GM18507 (cell line): ENCODE measurements around the gene SMAD3.

Source experiments
- DNase-seq: peaks from one replicate; pipeline ENCODE4 v3.0.0; 2011; ENCODE audit warnings: low read depth; ENCODE audit not compliant: insufficient read length; ENCODE audit errors: extremely low spot score
- FAIRE-seq: peaks from 2 replicates; lab custom pipeline; 2011; peaks lifted over from hg19 to GRCh38; lab: Jason Lieb, UNC

SMAD3 gene

DNA sequence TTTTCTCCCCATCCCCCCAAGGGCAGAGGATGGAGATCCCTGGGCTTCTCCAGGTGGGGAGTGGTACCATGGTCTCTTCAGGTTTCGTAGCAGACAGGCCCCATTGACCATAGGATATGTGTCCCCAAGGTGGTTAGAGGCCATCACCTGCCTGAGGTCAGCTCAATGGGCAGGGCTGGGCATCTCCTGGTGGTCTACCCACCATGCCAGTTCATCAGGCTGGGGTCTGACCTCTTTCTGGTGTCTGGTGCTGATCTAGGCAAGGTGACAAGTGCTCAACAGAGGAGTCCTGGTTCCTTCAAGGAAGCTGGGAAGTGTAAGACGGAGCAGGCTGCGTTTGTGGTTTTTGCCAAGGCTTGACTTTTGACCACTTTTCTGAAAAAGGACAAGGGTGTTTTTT, 71.4 kb downstream of the SMAD3 start:
- FAIRE-seq (no peak), DNase-seq (no peak)

DNA sequence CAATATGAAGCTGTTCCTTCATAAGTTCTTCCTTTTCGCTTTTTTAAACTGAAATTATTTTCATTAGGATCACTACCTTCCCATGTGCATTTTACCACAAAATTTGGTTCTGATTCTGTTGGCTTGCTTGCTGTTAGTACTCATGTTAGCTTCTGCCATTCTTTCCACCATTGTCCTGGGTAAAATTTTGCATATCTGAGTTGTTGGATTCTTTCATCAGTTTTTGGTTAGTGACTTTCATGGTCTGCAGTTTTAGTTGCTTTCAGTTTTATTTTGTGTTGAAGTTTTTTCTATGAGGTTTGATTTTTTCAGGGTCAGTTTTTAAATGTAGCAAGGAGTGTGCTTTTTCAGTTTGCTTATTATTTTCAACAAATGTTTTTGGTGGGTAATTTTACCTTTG, 71.9 kb downstream of the SMAD3 start:
- DNase-seq (no peak), FAIRE-seq (peak; percentile 45)

GRCh38 chr15:67137951-67138848, 72.8 kb downstream of the SMAD3 start:
- FAIRE-seq (no peak), DNase-seq (no peak)

DNA sequence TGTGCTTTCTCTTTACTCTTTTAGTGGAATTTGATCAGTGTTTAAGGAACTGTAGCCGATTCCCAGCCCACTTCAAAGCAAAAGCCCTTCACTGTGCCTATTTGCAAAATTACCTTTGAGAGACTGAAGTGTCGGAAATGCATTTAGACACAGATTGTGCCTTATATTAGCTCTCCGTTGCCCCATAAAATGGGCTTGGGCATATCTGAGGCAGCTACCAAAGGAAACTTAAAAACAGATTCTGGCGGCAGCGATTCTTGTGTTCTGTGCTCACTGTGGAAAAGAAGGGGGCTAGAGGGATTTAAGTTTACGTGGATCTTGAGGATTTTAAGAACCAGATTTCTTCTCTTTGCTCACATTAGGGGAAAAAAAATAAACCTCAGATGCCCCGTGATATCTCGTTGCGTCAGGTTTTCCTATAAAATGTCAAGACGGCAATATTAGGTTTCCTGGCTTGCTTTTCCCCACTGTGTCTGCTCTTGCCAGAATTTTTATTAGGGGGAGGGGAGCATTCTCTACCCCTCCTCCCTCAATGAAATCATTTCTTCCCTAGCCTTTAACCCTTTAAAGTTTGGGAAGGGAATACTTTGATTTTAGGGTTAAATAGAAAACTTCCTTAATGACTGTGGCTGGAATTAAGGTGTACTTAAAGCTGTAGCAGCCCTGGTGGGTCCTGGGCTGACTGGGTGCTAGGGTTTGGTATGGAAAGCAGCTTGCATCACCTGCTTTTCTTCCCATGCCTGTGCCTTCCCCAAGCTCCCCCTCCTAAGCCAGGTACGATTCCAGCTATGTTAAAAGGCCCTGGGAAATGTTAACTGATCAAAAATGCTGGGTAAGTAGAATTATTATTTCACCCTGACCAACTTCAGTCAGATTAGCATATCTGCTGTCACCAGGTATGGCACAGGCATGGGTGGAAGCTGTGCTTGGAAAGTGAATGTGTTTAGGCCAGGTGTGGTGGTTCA, 73.8 kb downstream of the SMAD3 start:
- FAIRE-seq (no peak), DNase-seq (no peak)

DNA sequence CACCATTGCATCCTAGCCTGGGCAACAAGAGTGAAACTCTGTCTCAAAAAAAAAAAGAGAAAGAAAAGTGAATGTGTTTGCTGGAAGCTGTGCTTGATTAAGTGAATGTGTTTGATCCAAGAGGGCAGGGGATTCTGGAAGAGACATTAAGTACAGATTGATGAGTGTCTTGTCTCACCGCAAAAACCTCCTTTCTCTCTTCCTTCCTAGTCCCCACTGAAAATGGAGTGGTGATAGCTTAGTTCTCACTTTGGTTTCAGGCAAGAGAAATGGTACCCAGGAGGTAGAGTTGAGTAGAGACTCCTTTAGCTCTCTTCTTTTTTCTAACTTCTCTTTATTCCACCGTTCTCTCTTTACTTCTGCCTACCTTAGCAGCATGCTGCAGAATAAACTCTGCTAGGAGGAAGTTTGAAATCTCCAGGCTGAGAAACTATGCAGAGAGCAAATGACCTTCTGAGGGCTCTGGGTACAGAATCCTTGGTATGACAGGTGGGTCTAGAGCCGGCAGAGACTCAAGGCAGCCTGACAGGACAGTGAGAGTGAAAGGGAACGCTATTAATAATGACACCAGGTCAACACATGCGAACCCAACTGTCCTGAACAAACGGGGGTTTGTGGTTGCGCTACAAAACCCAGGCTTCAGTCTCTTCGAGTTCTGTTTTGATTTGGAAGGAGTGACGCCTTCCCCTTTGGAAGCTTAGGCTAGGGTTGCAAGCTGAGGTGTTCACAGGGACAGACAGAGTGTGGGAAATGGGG, 74.9 kb downstream of the SMAD3 start:
- DNase-seq, result no peak
- FAIRE-seq, result peak; percentile 62

- no peak for DNase-seq
- FAIRE-seq, result no peak
Measured at GRCh38 chr15:67142092-67142766, 76.8 kb downstream of the SMAD3 start.

DNA sequence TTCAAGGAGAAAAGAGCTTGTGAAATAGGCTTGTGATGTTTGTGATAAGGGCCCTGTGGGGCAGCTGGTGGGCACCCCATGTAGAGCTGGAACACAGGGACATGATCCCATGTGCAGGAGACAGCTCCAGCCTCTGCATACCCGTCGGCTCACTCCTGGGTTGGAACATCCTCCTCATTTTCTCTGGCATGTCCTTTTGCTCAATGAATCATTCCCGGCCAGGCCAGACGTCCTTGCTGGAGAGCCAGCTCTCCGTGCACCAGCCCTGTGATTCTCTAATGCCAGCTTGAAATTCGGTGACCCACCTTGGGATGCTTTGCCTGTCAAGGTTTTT, 77.3 kb downstream of the SMAD3 start:
- no peak for DNase-seq

GRCh38 chr15:67143646-67144045, 78.2 kb downstream of the SMAD3 start:
- no peak for DNase-seq
- FAIRE-seq, result no peak

More for the DNA sequence above, 77.3 kb downstream of the SMAD3 start:
- FAIRE-seq, result no peak

DNA sequence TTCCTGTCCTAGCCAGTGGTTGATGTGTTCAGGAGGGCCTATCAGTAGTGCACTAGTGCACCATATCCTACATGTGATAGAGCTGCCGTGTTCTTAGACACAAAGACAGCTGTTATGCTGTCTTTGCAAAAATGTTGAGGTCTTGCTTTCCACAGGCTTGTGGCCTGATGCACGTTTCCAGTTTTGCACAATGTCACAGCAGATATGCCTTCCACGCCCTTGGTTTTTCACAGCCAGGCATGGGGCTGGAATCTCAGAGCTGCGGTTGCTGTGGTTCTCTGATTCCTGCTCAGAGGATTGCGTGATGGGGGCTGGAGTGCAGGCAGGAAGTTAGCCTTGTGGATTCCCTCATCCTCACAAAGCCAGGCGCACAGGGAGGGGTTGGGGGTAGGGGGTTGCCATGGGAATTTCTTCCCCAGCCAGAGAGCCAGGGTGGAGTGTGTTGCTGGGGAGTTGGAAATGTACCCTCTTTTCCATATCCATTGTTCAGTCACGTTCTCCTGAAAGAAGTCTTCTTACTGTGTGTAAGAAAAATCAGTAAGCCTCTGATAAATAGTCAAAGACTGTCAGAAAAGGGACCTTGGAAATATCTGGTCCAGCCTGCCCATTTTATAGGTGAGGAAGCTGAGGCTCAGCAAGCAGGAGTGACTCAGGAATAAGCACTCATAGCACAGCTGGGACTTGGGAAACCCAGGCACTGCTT, 79.4 kb downstream of the SMAD3 start:
- FAIRE-seq, result no peak

DNA sequence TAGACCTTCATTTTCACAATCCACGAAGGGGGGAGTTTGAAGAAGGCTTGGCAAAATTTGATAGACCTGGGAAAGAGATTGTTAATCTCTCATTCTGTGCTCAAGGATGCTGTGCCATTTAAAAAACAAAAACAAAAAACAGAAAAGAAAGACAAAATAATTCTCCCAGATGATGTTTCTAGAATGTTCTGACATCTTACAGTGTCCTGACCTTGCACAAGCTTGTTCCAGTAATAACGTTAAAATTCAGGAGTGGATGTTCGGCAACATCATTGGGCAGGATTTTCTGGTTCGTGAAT, 79.9 kb downstream of the SMAD3 start:
- DNase-seq (no peak), FAIRE-seq (no peak)

More for the DNA sequence above, 79.4 kb downstream of the SMAD3 start:
- no peak for DNase-seq

DNA sequence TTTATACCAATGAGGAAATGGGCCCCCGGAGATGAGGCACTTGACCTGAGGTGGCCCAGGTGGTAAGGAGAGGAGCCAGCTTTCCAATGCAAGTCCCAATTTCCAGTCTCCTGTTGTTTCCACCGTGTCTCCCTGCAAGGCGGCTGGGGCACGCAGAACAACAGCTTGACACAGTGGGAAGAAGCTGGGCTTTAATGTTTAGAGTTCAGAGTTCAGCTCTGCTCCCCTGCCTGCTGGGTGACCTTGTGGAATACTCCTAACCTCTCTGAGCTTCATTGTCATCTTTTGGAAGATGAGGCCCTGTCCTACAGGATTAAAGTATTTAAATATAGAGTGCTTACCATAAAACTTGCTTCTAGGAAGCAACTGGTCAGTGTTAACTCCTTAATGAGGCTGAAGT, 80.3 kb downstream of the SMAD3 start:
- DNase-seq (no peak), FAIRE-seq (no peak)

GRCh38 chr15:67146234-67146633, 80.8 kb downstream of the SMAD3 start:
- no peak for FAIRE-seq

DNA sequence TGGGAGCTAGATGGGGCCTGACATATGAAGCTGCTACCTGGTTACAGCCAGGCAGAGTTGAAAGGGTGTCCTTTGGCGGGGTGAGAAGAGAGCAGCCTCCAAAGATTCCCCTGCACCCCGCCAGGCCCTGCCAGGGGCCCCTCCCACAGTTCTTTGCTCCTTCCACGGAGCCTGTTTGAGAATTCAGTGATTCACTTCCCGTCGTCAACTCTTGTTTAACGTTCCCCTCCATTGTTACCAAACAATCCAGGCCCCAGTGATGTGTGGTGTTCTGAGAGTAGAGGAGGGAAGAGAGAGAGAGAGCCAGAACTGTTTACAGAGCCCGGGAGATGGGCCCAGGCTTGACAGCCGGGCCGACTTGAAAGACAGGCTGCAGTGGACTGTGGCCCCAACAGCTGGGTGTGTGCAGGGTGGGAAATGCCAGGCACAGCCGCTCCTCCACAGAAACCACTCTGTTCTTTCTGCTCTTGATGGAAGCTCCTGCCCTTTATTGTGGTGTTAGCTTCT, 81.5 kb downstream of the SMAD3 start:
- DNase-seq (no peak), FAIRE-seq (no peak)

More at GRCh38 chr15:67146234-67146633, 80.8 kb downstream of the SMAD3 start:
- no peak for DNase-seq

DNA sequence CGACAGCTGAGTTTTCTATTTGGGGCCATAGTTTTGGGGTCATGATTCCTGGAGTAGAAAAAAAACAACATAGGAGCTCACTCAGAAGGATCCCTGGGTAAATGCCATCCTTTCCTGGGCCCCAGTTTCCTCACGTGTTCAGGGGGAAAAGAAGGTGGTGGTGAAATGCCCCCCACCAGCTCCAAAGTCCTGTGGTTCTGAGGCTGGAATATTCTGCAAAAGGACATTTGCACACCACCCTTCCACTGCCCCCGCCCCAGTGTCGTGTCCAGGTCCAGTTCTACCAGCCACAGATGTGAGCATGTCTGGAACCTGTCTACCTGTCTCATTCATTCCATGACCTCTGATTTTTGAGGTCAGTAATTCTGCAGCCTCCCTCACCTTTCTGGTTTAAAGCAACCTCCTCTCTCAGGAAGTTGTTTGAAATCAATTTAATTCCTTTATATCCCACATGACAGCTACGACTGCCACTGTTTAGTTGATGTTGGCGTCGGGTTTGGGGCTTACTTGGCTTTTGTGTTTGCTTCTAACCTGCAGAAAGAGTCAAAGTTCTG, 82.1 kb downstream of the SMAD3 start:
- DNase-seq (no peak), FAIRE-seq (no peak)

- FAIRE-seq, result no peak
- DNase-seq, result no peak
Measured at GRCh38 chr15:67148196-67148701, 82.8 kb downstream of the SMAD3 start.

DNA sequence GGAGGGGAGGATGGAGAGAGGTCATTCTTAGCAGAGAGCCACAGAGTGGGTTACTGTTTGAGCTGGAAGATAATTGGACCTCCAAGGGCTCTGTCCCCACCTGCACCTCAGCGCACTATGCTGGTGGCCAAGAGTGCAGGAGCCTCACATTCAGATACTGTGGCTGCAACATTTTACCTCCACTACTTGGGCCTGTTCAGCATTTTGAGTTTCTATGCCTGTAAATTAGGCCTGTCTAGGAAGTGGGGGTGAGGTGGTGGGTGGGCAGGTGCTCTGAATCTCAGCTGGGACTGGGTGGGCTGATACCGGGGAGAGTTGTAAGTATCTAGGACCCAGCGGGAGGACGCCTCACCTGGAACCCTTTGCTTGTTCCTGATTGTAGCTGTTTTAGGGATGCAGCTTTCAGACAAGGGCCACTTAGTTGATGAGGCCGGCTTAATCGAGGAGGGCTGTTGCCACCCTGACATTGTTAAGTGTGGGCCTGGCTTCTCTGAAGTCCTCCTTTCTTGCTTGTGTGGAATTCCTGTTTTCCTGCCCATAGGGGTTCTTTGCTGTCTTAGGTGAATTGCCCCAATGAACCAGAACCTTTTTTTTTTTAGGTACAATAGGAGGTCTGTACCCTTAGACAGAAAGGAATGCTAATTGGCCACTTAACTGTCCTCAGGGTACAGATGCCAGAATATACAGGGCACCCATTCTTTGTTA, 83.8 kb downstream of the SMAD3 start:
- FAIRE-seq (no peak), DNase-seq (no peak)

DNA sequence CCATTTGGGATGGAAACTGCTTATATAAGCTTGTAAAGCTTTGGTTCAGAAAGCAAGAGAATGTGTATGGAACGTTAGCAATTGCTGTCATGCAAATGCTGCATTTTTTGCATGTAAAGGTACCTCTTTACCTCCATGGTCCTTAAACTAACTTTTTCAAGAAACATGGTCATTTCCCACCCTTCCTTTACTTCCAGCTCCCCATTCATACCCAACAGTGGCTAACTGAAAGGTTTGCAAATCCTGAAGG, 84.3 kb downstream of the SMAD3 start:
- no peak for DNase-seq

More for the DNA sequence above, 84.3 kb downstream of the SMAD3 start:
- FAIRE-seq, result no peak
